IMR-90 (cell line): Measurements from ENCODE around the gene DVL2. TPM values are rescaled to one million over a fixed set of nuclear protein-coding genes. Genes with fewer than 3 reads are reported as not detected.

ENCODE experiments used
- ATAC-seq: fragments of 200-7000 bp; cut with Tn5 transposase; 2 replicates; pipeline ENCODE4 v1.9.1; 2020; ENCODE audit warnings: low read depth, mild to moderate bottlenecking, moderate library complexity
- BruUV-seq: library from RNA; stranded (reverse); fragments of 400-500 nt; replicated peaks from 2 replicates; lab custom pipeline; 2021; lab: Mats Ljungman, UMichigan
- CTCF ChIA-PET: fragments of 300-600 bp; formaldehyde crosslinking; extraction: SDS; loops from one replicate; lab custom pipeline; 2021; ENCODE audit warnings: antibody characterized with exemption; lab: Yijun Ruan, JAX
- POLR2A ChIA-PET: fragments of 300-600 bp; sonication (Branson Sonifier 250); formaldehyde crosslinking; loops from one replicate; lab custom pipeline; 2022; ENCODE audit warnings: antibody characterized with exemption; ENCODE audit not compliant: unreplicated experiment; lab: Charles Lee
- DNase-seq: peaks from one replicate; pipeline ENCODE4 v3.0.0; 2013
- H2AFZ ChIP-seq: replicated peaks from 2 replicates; pipeline ENCODE3; 2013; ENCODE audit warnings: low read length, mild to moderate bottlenecking; ENCODE audit not compliant: poor library complexity
- H2AK5ac ChIP-seq: 2 replicates; pipeline ENCODE4 v1.6.1; 2013; ENCODE audit warnings: low read depth, low read length, inconsistent platforms
- H2AK9ac ChIP-seq: replicated peaks from 2 replicates; pipeline ENCODE3; 2013; ENCODE audit warnings: mild to moderate bottlenecking, low read depth, low read length, moderate library complexity; ENCODE audit not compliant: poor library complexity
- H2BK120ac ChIP-seq: 2 replicates; pipeline ENCODE4 v1.6.1; 2013; ENCODE audit warnings: low read depth, low read length, inconsistent platforms
- H2BK15ac ChIP-seq: 3 replicates; pipeline ENCODE4 v1.6.1; 2013; ENCODE audit warnings: low read depth, low read length, inconsistent platforms
- H2BK20ac ChIP-seq: 2 replicates; pipeline ENCODE4 v1.6.1; 2013; ENCODE audit warnings: low read depth, mild to moderate bottlenecking, inconsistent platforms, low read length, moderate library complexity
- H2BK5ac ChIP-seq: 2 replicates; pipeline ENCODE4 v1.6.1; 2013; ENCODE audit warnings: mild to moderate bottlenecking, low read depth, low read length, inconsistent platforms; ENCODE audit not compliant: poor library complexity, severe bottlenecking
- H3K14ac ChIP-seq: replicated peaks from 2 replicates; pipeline ENCODE4 v1.6.1; 2013; ENCODE audit warnings: low read depth, low read length, inconsistent platforms
- H3K18ac ChIP-seq: 2 replicates; pipeline ENCODE4 v1.6.1; 2013; ENCODE audit warnings: low read depth, low read length, control low read depth
- H3K23ac ChIP-seq: 2 replicates; pipeline ENCODE4 v1.6.1; 2013; ENCODE audit warnings: low read depth, low read length, inconsistent platforms
- H3K27ac ChIP-seq: 2 replicates; pipeline ENCODE4 v1.5.1; 2013; ENCODE audit warnings: mild to moderate bottlenecking, control low read depth, low read length; ENCODE audit not compliant: insufficient read depth
- H3K27me3 ChIP-seq: 2 replicates; pipeline ENCODE4 v1.6.1; 2013; ENCODE audit warnings: low read length; ENCODE audit not compliant: control insufficient read depth, insufficient read depth
- H3K36me3 ChIP-seq: 2 replicates; pipeline ENCODE4 v1.6.1; 2013; ENCODE audit warnings: low read length, mixed read lengths; ENCODE audit not compliant: control insufficient read depth, insufficient read depth
- H3K4ac ChIP-seq: 2 replicates; pipeline ENCODE4 v1.6.1; 2013; ENCODE audit warnings: low read depth, low read length, inconsistent platforms
- H3K4me1 ChIP-seq: 2 replicates; pipeline ENCODE4 v1.6.1; 2013; ENCODE audit warnings: low read length, mixed read lengths; ENCODE audit not compliant: control insufficient read depth, insufficient read depth
- H3K4me2 ChIP-seq: 2 replicates; pipeline ENCODE4 v1.6.1; 2013; ENCODE audit warnings: low read depth, mild to moderate bottlenecking, control low read depth, low read length, moderate library complexity
- H3K4me3 ChIP-seq: 2 replicates; pipeline ENCODE4 v1.5.1; 2013; ENCODE audit warnings: low read depth, mild to moderate bottlenecking, control low read depth, low read length, moderate library complexity; ENCODE audit not compliant: insufficient read depth
- H3K56ac ChIP-seq: 2 replicates; pipeline ENCODE4 v1.6.1; 2013; ENCODE audit warnings: low read length, inconsistent platforms; ENCODE audit not compliant: insufficient read depth; ENCODE audit errors: extremely low read depth
- H3K79me1 ChIP-seq, 2 experiments: 2 replicates each; pipeline ENCODE4 v1.6.1; 2013; ENCODE audit warnings: low read length in 2 of 2, inconsistent platforms in 1 of 2, low read depth in 1 of 2
- H3K9ac ChIP-seq: 2 replicates; pipeline ENCODE4 v1.6.1; 2013; ENCODE audit warnings: low read depth, low read length, control low read depth
- H3K9me1 ChIP-seq: 2 replicates; pipeline ENCODE4 v1.6.1; 2013; ENCODE audit warnings: low read length, inconsistent platforms; ENCODE audit not compliant: insufficient read depth
- H3K9me3 ChIP-seq: 2 replicates; pipeline ENCODE4 v1.6.1; 2013; ENCODE audit warnings: low read length; ENCODE audit not compliant: control insufficient read depth, insufficient read depth
- H4K20me1 ChIP-seq: 2 replicates; pipeline ENCODE4 v1.6.1; 2013; ENCODE audit warnings: low read length, inconsistent platforms; ENCODE audit not compliant: insufficient read depth
- H4K5ac ChIP-seq: 2 replicates; pipeline ENCODE4 v1.6.1; 2013; ENCODE audit warnings: mild to moderate bottlenecking, low read depth, low read length, control low read depth
- H4K8ac ChIP-seq, 2 experiments: 2 replicates each; pipeline ENCODE4 v1.6.1; 2013; ENCODE audit warnings: low read depth in 2 of 2, low read length in 2 of 2, control low read depth in 1 of 2, inconsistent platforms in 1 of 2
- H4K91ac ChIP-seq: 2 replicates; pipeline ENCODE4 v1.6.1; 2013; ENCODE audit warnings: low read depth, low read length, inconsistent platforms; ENCODE audit not compliant: insufficient read depth
- BHLHE40 ChIP-seq: fragments of 150-350 bp; IDR thresholded peaks from 2 replicates; pipeline ENCODE4 v1.6.1; 2016; ENCODE audit warnings: mild to moderate bottlenecking, low read depth, low read length
- CEBPB ChIP-seq: IDR thresholded peaks from 2 replicates; pipeline ENCODE4 v1.6.1; 2012; ENCODE audit warnings: low read depth, low read length, improper control_type of control experiment
- CHD1 ChIP-seq: IDR thresholded peaks from 2 replicates; pipeline ENCODE4 v1.6.1; 2012; ENCODE audit warnings: low read depth, low read length, improper control_type of control experiment
- CTCF ChIP-seq: conservative IDR thresholded peaks from 2 replicates; pipeline ENCODE4 v1.5.1; 2012; ENCODE audit warnings: mild to moderate bottlenecking, low read depth, low read length, improper control_type of control experiment
- ELK1 ChIP-seq: fragments of 150-350 bp; IDR thresholded peaks from 2 replicates; pipeline ENCODE4 v1.6.1; 2016; ENCODE audit warnings: low read depth, mild to moderate bottlenecking, low read length, moderate library complexity, borderline replicate concordance
- FOS ChIP-seq: fragments of 150-350 bp; IDR thresholded peaks from 2 replicates; pipeline ENCODE4 v1.6.1; 2016; ENCODE audit warnings: low read depth, low read length
- MAFK ChIP-seq: IDR thresholded peaks from 2 replicates; pipeline ENCODE4 v1.6.1; 2012; ENCODE audit warnings: low read depth, low read length, improper control_type of control experiment
- MAZ ChIP-seq: IDR thresholded peaks from 2 replicates; pipeline ENCODE4 v1.6.1; 2012; ENCODE audit warnings: low read depth, mild to moderate bottlenecking, low read length, improper control_type of control experiment, moderate library complexity, borderline replicate concordance
- MXI1 ChIP-seq: IDR thresholded peaks from 2 replicates; pipeline ENCODE4 v1.6.1; 2012; ENCODE audit warnings: low read depth, mild to moderate bottlenecking, low read length, moderate library complexity, borderline replicate concordance
- NFE2L2 ChIP-seq: fragments of 150-350 bp; IDR thresholded peaks from 2 replicates; pipeline ENCODE4 v1.6.1; 2016; ENCODE audit warnings: low read depth, mild to moderate bottlenecking, low read length
- POLR2A ChIP-seq: IDR thresholded peaks from 2 replicates; pipeline ENCODE4 v1.6.1; 2012; ENCODE audit warnings: mild to moderate bottlenecking, low read depth, low read length
- RAD21 ChIP-seq: IDR thresholded peaks from 2 replicates; pipeline ENCODE4 v1.6.1; 2012; ENCODE audit warnings: low read length, improper control_type of control experiment
- RCOR1 ChIP-seq: IDR thresholded peaks from 2 replicates; pipeline ENCODE4 v1.6.1; 2012; ENCODE audit warnings: mild to moderate bottlenecking, low read length, improper control_type of control experiment; ENCODE audit not compliant: insufficient replicate concordance
- RFX5 ChIP-seq: IDR thresholded peaks from 2 replicates; pipeline ENCODE4 v1.8.0; 2012; ENCODE audit warnings: low read depth, mild to moderate bottlenecking, low read length, moderate library complexity
- SMC3 ChIP-seq: fragments of 150-350 bp; IDR thresholded peaks from 2 replicates; pipeline ENCODE4 v1.6.1; 2016; ENCODE audit warnings: low read depth, mild to moderate bottlenecking, antibody characterized with exemption, low read length, moderate library complexity
- USF2 ChIP-seq: fragments of 150-350 bp; IDR thresholded peaks from 2 replicates; pipeline ENCODE4 v1.6.1; 2017; ENCODE audit warnings: mild to moderate bottlenecking, antibody characterized with exemption, low read length, low read depth
- WGBS, 2 experiments: methylation state at CpG; one replicate each; pipeline versions ENCODE4 v1.1.5 to v1.1.7; 2013; ENCODE audit warnings: missing lambda C conversion rate in 2 of 2; ENCODE audit not compliant: insufficient read length in 1 of 2; ENCODE audit errors: extremely low coverage in 2 of 2; 5-methylcytosine and 5-hydroxymethylcytosine counted together
- dilution Hi-C: fragments of 300-500 bp; cut with HindIII; formaldehyde crosslinking; loops from one replicate; pipeline ENCODE4 v1.14.3; 2018; ENCODE audit warnings: low sequenced_read_pairs; ENCODE audit not compliant: unreplicated experiment
- in situ Hi-C: fragments of 300-500 bp; cut with MboI; formaldehyde crosslinking; loops from 3 replicates; pipeline ENCODE4 v1.14.3; 2019; ENCODE audit warnings: low sequenced_read_pairs, inconsistent platforms, mixed read lengths
- intact Hi-C: fragments of 100-400 bp; cut with micrococcal nuclease; formaldehyde crosslinking; loops from 2 replicates; pipeline ENCODE4 v1.10.0; 2022
- polyA plus RNA-seq, 3 experiments: library from polyadenylated mRNA; depleted of rRNA; stranded (reverse); fragments of >200 nt; gene quantifications; 2 replicates each; pipeline ENCODE4 v1.2.3, GENCODE V29; 2012; ENCODE audit warnings: low replicate concordance in 1 of 3
- total RNA-seq: library from RNA; depleted of rRNA; stranded (reverse); fragments of >200 nt; gene quantifications from 2 replicates; pipeline ENCODE4 v1.2.3, GENCODE V29; 2012

The DVL2 gene
- total and polyA plus RNA-seq, 2 of the 4 experiments (the other 2 are of a cell fraction): 11.8 to 21.3 TPM

- Histone ChIP-seq H3K14ac (no peak overlapping the region), H2BK120ac (no peak overlapping the region), H3K27ac (no peak overlapping the region), H3K4me2 (no peak overlapping the region), H3K18ac (no peak overlapping the region), H3K9me3 (no peaks in the 10 kb centered on the region), H3K9me1 (peaks cover 10% of the 10 kb centered on the region), H2BK20ac (no peak overlapping the region), H3K27me3 (no peaks in the 10 kb centered on the region), H3K36me3 (peaks cover 21% of the 10 kb centered on the region), H2BK5ac (no peak overlapping the region), H2BK15ac (no peak overlapping the region), H2AK9ac (peak overlapping the region; percentile 28), H3K23ac (no peak overlapping the region), H4K5ac (no peak overlapping the region), H3K9ac (no peak overlapping the region), H3K4me1 (peaks cover 9% of the 10 kb centered on the region), H4K8ac (no peak overlapping the region), H3K4me3 (no peak overlapping the region), H2AFZ (no peak overlapping the region), H3K4ac (no peak overlapping the region), H4K20me1 (peaks cover 23% of the 10 kb centered on the region), H3K79me1 (peaks cover 13 to 54% of the 10 kb centered on the region in 2 experiments), H3K56ac (no peak overlapping the region), H2AK5ac (no peak overlapping the region), H4K91ac (no peak overlapping the region)
- in situ Hi-C loops: no loop called here
- POLR2A ChIA-PET: no interaction called here
- CTCF ChIA-PET: no interaction called here
- intact Hi-C loops: no loop called here
- TSS peak; percentile 82 for BruUV-seq
- TF ChIP-seq BHLHE40 (no peak), ELK1 (no peak), NFE2L2 (no peak), RCOR1 (no peak), RFX5 (no peak), MXI1 (no peak), MAZ (no peak), CEBPB (no peak), CTCF (no peak), POLR2A (no peak), MAFK (no peak), USF2 (no peak), FOS (no peak), CHD1 (no peak), RAD21 (no peak), SMC3 (no peak)
- dilution Hi-C loops: no loop called here
- no peak for ATAC-seq
- DNase-seq: no peak
- 92% methylated on average over 6 of the region's 16 CpGs; no CpG with 5 or more reads in 1 of the 2 experiments for WGBS, 2 experiments
Observed at GRCh38 chr17:7203391-7203790, 30.9 kb downstream of the DVL2 start.
